Fibroblast of skin of left quadriceps (primary cell): ENCODE results near the gene GPN2.
A peak's percentile ranks its signal among the peaks of the same experiment; 100 is the strongest.
"Not testable (repeated sequence)": the region's sequence is repeated elsewhere in the genome, so short reads cannot be mapped to it uniquely, and the experiment has no call there.

Source experiments
- DNase-seq, 2 experiments: peaks; one replicate each; pipeline ENCODE4 v3.0.0-alpha.2; 2013; ENCODE audit warnings: low read depth in 2 of 2

GPN2 gene

GRCh38 chr1:26900815-26901511 lies 10.9 kb upstream of the GPN2 start:
- DNase-seq, result no peak

DNA sequence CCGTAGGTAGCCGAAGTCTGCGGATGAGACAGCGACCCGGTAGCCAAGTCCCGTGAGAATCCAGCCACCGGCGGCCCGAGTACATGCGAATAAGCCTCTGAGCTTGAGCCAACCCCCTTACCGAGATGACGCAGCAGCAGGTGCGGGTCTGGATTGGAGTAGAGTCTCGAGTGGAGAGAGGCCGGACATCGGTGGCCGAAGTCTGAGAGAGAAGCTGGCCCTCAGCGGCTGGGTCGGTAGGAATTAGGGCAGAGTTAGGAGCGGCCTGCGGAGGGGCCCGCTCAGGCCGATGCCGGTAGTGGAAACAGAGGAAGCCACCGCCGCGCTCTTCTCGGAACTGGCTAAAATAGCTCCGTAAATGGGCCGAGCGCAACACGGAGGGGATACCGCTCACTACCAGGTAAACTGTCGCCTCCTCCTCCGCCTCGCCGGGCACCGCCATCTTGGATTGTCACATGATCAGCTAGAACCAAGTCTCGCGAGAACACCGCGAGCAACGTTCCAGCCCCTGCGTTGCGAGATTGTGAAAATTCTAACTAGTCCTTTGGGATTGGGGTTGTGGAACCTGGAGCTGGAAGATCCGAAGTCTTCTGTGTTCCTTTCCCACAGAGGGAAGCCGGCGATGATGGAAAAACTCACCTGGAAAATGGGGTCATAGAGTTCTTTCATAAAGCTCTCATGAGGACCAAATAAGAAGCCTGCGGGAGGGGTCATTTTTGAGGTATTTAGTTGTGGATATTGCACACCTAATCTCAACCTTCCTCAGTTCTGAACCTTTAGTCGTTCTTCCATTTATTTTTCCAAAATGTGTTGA lies 10.1 kb upstream of the GPN2 start, which contains the start of gene GPATCH3:
GPATCH3 (minus strand) TSS at position 467 of the 814 bp plus-strand sequence; CDS start at position 442, 25 bp downstream.
- peak; percentile 90 to 92 for DNase-seq

GRCh38 chr1:26897351-26897750 lies 7.3 kb upstream of the GPN2 start:
- no peak for DNase-seq

GRCh38 chr1:26894263-26894662 lies 4.2 kb upstream of the GPN2 start:
- no peak for DNase-seq

GRCh38 chr1:26890467-26890796 lies 349 bp upstream of the GPN2 start:
- no peak for DNase-seq

- DNase-seq, result no peak
These were observed 1.9 kb downstream of the GPN2 start for GRCh38 chr1:26888231-26888630.

DNA sequence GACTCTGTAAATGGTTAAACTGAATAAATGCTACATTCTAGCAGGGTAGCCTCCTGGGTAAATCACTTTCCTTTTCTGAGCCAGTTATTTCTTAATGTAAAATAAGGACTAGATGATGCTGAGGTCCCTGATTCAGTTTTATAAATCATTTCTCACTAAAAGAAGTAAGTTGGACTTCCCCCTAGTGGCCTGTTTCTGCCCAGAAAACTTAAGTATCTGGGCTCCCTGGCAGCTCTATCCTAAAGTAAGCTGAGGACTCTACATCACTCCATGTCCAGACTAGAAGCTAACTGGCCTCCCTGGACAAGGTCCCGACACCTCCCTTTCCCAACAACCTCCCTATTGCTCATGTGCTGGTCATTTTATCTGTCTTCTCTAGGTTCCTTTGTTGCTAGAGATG lies 3.0 kb downstream of the GPN2 start:
- no peak for DNase-seq

GRCh38 chr1:26882696-26883463 lies 7.2 kb downstream of the GPN2 start:
- no peak for DNase-seq

- not testable (repeated sequence) for DNase-seq
These were observed 8.5 kb downstream of the GPN2 start for GRCh38 chr1:26881611-26882010.

DNA sequence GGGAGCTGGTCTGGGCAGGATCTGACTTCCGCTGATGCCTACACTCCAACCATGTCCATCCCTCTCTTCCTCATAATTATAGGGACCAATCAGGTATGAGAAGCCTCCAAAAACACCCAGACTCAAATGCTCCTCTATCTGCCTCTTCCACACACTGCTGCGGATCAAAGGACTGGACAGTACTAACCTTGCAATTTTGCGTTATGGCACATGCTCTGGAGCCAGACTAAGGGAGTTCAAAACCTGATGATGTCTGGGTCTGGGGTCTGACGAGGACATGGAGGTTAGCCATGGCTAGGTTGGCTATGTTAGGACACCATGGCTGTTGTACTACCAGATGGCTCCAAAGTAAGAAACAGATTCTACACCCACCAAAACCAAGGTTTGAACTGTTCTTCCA lies 10.3 kb downstream of the GPN2 start:
- no peak for DNase-seq

- DNase-seq, result no peak
These were observed 12.8 kb downstream of the GPN2 start for GRCh38 chr1:26877326-26877725.

GRCh38 chr1:26874896-26875295 lies 15.2 kb downstream of the GPN2 start:
- no peak for DNase-seq

- not testable (repeated sequence) for DNase-seq
These were observed 17.0 kb downstream of the GPN2 start for GRCh38 chr1:26873097-26873496.

DNA sequence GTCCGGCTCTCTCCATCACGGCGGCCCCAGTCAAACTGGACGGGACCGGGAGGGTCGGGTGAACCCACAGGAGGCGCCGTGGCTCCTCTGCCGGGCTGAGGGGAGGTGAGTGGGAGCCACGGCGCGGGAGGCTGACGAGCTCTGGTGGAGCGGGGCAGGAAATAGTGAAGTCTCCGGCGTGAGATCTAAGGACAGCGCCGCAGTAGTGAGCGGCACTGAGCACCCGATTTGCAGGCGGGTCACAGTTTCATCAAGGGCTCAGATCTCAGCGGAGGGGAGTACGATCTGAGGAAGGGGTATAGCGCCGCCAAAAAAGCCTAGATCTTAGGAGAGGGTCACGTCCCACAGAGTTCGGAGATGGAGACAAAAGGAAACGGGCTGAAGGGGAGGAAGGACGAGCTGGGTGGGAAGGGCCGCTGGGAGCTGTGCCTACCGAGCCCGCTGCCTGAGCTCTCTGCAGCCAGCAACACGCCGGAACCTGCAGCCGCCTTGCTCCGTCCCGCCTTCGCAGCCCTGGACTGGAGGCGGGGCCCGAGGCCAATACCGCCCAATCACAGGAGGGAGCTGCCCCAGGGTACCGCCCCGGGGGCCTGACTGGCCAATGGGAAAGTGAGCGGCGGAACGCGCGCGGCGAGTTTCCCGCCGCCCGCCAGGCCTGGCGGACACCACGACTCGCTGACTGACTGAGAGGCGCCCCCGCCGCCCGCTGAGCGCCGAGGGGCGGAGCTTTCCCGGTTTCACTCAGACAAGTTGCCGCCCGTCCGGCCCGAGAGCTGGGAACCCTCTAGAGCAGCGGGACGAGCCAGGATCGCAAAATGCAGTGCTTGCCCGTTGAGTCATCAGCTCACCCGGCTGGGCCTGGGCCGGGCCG lies 25.2 kb downstream of the GPN2 start:
- DNase-seq, result peak; percentile 95

DNA sequence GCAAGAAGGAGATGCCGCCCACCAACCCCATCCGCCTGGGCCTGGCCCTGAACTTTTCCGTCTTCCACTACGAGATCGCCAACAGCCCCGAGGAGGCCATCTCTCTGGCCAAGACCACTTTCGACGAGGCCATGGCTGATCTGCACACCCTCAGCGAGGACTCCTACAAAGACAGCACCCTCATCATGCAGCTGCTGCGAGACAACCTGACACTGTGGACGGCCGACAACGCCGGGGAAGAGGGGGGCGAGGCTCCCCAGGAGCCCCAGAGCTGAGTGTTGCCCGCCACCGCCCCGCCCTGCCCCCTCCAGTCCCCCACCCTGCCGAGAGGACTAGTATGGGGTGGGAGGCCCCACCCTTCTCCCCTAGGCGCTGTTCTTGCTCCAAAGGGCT lies 26.4 kb downstream of the GPN2 start:
- no peak for DNase-seq

GRCh38 chr1:26862781-26863684 lies 27.1 kb downstream of the GPN2 start, which contains the start of gene SFN:
Gene SFN, plus strand, starts transcription at chr1:26863149. Its CDS starts 64 bp downstream, at chr1:26863213.
- DNase-seq, result no peak

- no peak for DNase-seq
These were observed 28.1 kb downstream of the GPN2 start for GRCh38 chr1:26861889-26862378.

DNA sequence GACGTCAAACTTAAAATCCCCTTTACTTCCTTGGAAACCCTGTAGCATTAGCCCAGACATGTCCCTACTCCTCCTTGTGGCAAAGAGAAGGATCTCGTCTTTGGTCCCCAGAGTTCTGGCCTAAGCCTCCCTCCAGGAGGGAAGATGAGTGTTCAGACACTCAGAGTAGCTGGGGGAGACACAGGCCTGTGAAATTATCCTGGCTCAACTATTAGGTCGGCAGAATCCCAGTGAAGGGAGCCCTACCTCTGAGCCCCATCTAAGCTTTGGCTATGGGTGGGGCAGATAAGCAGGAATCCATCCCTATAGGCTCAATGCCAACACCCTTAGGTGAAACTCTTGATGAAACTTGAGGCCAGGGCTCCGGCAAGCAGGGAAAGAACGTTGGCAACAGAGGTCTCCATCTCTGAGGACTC lies 28.8 kb downstream of the GPN2 start:
- DNase-seq, result no peak

- DNase-seq, result no peak
These were observed 31.0 kb downstream of the GPN2 start for GRCh38 chr1:26858891-26859640.
